Measurements from ENCODE around the gene CD63.

Gene CD63

GRCh38 chr12:55686366-55687010 lies 42.3 kb downstream of the CD63 start:
- no peak for DNase-seq (ENCODE audit: low spot score)

DNA sequence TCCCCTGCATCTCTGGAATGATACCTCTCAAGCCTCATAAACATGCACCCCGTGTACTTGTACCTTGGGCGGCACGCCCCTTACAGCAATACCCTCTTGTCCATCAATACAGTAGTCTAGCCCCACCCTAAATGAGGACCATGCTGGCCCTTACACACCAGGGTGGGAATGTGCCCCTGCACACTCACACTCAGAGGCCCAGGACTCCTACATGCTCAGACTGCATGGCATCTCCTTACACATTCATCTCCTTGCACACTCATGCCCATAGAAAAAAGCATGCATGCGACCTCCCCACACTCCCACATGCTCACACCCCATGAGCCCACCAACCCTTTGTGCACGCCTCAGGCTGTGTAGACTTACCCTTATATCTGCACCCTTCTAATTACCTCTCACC lies 43.1 kb downstream of the CD63 start:
- no peak for DNase-seq (ENCODE audit: low spot score)

DNA sequence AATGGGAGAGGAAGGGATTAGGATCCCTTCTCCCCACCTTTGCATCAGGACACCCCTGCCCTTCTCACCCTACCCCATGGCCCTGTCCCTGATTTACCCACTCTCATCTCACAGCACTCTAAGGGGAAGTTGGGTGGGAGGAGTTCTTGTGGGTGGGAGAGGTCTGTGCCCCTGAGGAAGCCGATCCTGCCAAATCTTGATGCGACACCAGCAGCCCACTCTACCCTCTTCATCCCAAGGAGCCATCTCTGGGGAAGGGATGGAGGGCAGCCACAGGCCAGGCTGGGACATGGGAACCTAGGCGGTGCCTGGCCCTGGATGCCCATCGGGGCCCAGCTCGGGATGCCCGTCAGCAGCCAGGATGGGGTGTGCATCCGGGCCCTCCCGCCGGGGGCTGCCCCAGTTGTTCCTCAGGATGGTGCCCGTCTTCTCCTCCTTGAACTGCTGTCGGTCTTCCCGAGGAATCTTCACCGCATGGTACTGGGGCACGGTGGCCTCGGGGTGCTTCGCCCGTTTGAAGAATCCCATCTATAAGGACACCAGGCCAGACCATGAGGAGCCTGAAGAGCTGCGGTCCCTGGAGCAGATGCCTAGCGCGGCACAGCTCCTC lies 43.9 kb downstream of the CD63 start:
- DNase-seq (ENCODE audit: low spot score): no peak

GRCh38 chr12:55683676-55684075 lies 45.1 kb downstream of the CD63 start:
- DNase-seq (ENCODE audit: low spot score): no peak

- DNase-seq (ENCODE audit: low spot score): no peak
These were observed 46.6 kb downstream of the CD63 start for GRCh38 chr12:55682087-55682796.

DNA sequence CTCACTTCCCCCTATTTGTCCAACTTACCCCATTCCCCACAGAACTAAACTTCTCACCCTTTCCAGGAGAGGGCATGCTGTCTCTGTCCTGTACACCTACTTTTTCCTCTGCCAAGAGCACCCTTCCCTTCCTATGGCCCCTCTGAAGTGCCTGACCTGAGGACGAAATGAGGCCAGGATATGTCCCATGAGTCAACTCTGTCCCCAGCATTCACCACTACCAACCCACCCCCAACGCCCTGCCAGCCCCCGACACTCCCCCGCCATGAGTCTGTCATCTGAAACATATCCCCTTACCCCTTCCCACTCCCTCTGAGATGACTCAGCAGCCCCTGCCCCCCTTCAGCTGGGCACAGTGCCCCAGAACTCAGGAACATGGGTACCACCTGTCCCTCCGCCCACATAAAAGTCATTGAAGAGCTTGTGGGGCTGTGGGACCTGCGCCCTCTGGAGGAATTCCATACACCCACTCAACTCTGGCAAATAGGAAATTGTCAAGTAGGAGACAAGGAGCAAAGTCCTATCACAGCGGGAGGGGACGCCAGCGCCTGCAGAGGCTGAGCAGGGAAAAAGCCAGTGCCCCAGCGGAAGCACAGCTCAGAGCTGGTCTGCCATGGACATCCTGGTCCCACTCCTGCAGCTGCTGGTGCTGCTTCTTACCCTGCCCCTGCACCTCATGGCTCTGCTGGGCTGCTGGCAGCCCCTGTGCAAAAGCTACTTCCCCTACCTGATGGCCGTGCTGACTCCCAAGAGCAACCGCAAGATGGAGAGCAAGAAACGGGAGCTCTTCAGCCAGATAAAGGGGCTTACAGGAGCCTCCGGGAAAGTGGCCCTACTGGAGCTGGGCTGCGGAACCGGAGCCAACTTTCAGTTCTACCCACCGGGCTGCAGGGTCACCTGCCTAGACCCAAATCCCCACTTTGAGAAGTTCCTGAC lies 47.4 kb downstream of the CD63 start:
- peak; percentile 79 for DNase-seq (ENCODE audit: low spot score)

GRCh38 chr12:55679691-55680090 lies 49.1 kb downstream of the CD63 start:
- no peak for DNase-seq (ENCODE audit: low spot score)

- DNase-seq (ENCODE audit: low spot score): no peak
These were observed 52.1 kb downstream of the CD63 start for GRCh38 chr12:55676707-55677106.

DNA sequence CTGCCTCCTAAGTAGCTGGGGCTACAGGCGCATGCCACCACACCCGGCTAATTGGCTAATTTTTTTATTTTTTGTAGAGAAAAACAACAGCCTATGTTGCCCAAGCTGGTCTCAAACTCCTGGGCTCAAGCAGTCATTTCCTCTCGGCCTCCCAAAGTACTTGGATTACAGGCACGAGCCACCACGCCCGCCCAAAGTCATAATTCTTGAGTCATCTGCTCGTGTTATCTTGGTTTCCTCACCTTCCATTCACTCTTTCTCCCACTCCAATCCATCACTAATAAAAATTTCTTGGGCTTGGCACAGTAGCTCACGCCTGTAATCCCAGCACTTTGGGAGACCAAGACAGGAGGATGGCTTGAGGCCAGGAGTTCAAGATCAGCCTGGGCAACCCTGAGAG lies 53.1 kb downstream of the CD63 start:
- DNase-seq (ENCODE audit: low spot score): no peak

Data from GM03348 (cell line).